GM10266 (cell line): ENCODE results near the gene MRPL55.

ENCODE experiments used
- DNase-seq: peaks from one replicate; pipeline ENCODE4 v3.0.0; 2012; ENCODE audit errors: extremely low spot score
- CTCF ChIP-seq: IDR thresholded peaks from 2 replicates; pipeline ENCODE4 v1.5.1; 2012; ENCODE audit warnings: mild to moderate bottlenecking, low read depth; ENCODE audit not compliant: control insufficient read depth, insufficient read depth; ENCODE audit errors: missing control alignments

The MRPL55 gene

GRCh38 chr1:228059634-228060457 lies 49.3 kb downstream of the MRPL55 start:
- TF ChIP-seq CTCF, result no peak
- no peak for DNase-seq

GRCh38 chr1:228058949-228059633 lies 50.0 kb downstream of the MRPL55 start:
- TF ChIP-seq CTCF, result no peak
- no peak for DNase-seq

DNA sequence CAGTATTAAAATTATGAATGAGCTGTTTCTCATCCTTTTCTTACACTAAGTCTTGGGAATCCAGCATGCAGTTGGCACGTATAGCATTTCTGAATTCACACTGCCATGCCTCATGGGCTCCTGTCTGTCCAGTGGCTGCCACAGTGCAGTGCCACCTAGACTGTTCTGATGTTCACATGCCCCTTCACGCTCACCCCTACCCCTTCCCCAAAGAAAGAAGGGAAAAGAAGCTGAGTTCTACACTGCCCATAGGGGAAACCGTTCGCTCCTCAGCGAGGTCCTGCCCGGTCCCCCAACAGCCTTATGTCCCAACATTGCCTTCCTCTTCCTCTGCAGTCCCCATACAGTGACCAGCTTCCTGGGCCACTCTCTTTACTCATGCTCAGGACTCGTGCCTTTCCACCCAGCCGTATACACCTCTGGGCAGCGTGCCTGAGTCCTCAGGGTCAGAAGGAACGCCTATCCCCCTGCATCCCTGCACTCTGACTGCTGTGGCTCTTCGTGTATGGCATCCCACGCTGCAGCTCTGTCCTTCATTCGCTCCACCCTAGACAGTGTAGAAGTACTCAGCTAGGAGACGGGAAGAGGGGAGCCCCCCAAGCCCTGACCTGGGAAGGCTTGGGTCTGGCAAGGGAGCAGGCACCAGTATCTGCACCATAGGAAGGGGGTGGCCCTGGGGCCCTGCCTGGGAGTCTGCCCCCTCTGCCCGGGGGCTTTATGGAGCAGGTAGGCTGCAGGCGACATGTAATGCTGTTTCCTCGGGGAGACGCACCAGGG lies 50.7 kb downstream of the MRPL55 start:
- no peak for TF ChIP-seq CTCF
- DNase-seq, result no peak
